GM18520 (cell line): ENCODE data around the gene TRIM26.
"Not testable (repeated sequence)": the region's sequence is repeated elsewhere in the genome, so short reads cannot be mapped to it uniquely, and the experiment has no call there.

Source experiments
- ATAC-seq: cut with Tn5 transposase; IDR thresholded peaks from one replicate; pipeline ENCODE4 v1.9.1; 2021; ENCODE audit not compliant: unreplicated experiment

The TRIM26 gene

DNA sequence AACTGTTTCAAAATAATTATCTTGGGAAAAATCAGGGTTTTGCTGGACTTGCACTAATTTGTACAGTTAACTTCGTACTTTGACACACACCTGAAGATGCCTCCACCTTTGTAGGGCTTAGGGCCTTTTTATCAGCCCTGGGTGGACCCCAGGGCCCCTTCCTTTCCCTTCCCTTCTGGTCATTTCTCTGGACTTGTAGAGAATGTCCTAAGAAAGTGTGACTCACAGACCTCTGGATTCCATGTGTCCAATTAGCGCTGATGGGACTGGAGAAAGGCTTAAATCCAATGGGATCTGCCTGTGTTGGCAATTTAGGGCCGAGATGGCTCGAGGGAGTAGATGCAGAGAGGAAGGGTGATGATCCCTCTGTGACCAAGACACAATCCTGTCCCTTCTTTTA lies 40.5 kb downstream of the TRIM26 start:
- no peak for ATAC-seq

DNA sequence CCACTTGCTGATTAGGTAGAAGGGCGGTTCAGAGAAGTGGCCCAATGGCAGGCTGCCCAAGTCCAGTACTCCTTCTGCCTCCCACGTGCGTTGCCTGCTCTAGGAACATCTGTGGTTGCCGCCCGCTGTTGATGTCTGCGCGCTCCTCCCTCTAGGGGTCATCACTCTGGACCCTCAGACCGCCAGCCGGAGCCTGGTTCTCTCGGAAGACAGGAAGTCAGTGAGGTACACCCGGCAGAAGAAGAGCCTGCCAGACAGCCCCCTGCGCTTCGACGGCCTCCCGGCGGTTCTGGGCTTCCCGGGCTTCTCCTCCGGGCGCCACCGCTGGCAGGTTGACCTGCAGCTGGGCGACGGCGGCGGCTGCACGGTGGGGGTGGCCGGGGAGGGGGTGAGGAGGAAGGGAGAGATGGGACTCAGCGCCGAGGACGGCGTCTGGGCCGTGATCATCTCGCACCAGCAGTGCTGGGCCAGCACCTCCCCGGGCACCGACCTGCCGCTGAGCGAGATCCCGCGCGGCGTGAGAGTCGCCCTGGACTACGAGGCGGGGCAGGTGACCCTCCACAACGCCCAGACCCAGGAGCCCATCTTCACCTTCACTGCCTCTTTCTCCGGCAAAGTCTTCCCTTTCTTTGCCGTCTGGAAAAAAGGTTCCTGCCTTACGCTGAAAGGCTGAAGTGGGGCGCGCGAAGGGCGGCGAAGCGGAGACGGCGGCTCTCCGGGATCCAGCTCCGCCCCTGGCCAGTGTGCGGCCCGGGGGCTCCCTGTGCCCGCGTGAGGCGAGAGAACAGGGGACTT lies 41.3 kb downstream of the TRIM26 start:
- ATAC-seq: no peak

DNA sequence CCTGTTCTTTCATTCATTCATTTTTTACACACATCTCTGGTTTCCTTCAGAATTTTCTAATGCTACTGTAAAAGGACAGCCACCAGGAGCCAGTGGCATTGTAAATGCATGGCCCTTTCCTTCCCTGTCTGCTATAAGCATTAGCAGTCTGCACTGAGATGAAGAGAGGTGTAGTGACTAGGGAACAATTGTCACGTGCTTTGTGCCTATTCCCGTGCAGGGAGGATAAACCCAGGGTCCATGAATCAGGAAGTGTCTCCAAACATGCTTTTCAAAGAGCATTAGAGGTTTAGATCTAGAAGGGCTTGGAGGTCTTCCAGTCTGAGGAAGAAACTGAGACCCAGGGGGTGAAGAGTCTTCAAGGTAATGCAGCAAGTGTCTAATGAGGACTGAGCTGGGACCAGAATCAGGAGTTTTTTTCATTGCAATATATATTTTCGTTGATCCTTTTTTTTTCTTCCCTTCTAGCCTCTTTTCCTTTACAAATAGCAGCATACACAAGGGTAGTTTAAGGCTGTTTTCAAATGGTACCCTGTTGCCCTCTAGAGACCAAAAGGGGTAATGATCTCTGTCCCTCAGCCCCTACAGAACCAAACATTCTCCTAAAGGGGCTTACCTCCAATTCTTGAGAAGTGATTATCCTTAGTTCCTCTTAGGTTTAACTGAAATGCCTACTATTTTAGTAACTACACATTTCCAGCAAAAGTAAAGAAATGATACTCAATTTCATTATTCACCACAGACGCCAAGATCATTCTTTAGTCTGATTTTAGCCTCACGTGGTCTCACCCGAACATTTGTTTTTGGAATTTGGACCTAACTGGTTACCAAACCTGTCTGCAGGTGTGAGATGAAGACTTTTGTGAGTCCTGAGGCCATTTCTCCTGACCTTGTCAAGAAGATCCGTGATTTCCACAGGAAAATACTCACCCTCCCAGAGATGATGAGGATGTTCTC lies 43.3 kb downstream of the TRIM26 start:
- no peak for ATAC-seq

DNA sequence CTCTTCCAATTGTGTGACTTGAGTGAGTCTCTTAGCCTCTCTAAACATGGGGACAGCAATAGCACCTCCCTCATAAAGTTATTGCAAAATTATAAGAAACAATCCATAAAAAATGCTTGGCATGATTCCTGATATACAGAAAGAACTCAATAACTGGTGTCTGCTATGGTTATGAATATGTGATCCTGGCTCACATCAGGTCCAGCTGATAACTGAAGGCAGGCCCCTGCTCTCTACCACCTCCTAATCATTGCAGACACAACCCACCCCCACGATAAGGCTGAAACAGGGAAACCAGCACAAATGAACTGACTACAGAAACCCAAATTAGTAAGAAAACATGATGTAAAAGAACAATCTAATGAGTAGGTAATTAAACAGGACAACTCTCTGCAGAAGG lies 44.5 kb downstream of the TRIM26 start:
- no peak for ATAC-seq

- ATAC-seq: no peak
Observed at GRCh38 chr6:30167101-30167500, 46.1 kb downstream of the TRIM26 start.

DNA sequence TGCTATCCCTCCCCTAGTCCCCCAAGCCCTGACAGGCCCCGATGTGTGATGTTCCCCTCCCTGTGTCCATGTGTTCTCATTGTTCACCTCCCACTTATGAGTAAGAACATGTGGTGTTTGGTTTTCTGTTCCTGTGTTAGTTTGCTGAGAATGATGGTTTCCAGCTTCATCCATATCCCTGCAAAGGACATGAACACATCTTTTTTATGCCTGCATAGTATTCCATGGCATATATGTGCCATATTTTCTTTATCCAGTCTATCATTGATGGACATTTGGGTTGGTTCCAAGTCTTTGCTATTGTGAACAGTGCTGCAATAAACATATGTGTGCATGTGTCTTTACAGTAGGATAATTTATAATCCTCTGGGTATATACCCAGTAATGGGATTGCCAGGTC lies 48.0 kb downstream of the TRIM26 start:
- ATAC-seq: not testable (repeated sequence)

DNA sequence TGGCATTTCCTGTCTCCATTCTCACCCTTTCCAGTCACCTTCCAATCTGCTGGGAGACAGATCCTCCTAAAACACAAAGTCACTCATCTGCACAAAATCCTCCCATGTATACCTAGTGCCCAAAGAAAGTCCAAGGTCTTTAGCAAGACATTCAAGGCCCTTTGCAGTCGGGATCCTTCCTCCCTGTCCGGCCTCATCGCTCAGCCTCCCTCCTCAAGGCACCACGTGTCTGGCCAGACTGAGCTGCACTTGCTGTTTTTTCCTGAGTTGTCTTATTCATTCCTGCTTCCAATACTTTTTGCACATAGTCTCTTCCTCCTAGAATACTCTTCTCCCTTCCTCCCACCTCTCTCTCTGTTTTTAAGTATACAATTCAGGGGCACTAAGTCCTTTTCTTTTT lies 48.5 kb downstream of the TRIM26 start:
- ATAC-seq: no peak

GRCh38 chr6:30163918-30164654 lies 49.1 kb downstream of the TRIM26 start:
- ATAC-seq: no peak

GRCh38 chr6:30163090-30163917 lies 49.9 kb downstream of the TRIM26 start, which contains the start of gene TRIM15:
Gene TRIM15, plus strand, starts transcription at chr6:30163546. Its CDS starts 139 bp downstream, at chr6:30163685.
- no peak for ATAC-seq

- no peak for ATAC-seq
Observed at GRCh38 chr6:30162265-30163089, 50.7 kb downstream of the TRIM26 start.

DNA sequence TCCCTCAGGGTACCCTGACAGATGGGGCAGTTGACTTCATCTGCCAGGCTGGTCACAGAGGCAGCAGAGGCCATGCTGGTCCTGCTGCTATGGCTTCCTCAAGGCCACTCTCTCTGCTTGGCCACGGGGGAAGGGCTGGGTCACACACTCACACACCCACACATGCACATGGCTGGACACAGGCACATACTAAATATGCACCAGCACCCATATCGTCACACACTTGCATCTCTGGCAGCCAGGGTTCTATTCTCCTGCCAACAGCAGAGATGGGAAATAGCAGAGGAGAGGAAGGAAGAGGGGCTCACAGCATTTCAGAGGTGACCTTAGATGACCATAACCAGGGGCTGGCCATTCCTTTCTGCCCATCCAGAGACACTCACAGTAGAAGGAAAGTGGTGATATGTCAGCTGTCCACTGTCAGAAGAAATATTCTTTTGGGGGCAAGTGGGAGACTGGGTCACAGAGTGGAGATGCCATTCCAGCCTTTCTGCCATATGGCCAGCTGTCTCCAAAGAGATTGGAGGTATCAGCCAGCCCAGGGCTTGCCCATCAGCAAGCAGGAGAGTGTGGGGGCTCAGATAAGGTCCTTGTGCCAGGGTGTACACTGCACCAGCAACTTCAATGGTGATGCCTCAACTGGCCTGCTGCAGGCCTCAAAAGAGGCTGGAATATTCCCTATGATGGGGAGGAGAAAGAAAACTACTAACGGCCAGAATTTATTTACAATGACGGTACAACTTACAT lies 52.2 kb downstream of the TRIM26 start, which contains the start of gene TRIM10:
Gene TRIM10, minus strand, starts transcription at position 427 of the 747 bp plus-strand sequence. Its CDS starts 353 bp downstream, at position 74.
- ATAC-seq: no peak

DNA sequence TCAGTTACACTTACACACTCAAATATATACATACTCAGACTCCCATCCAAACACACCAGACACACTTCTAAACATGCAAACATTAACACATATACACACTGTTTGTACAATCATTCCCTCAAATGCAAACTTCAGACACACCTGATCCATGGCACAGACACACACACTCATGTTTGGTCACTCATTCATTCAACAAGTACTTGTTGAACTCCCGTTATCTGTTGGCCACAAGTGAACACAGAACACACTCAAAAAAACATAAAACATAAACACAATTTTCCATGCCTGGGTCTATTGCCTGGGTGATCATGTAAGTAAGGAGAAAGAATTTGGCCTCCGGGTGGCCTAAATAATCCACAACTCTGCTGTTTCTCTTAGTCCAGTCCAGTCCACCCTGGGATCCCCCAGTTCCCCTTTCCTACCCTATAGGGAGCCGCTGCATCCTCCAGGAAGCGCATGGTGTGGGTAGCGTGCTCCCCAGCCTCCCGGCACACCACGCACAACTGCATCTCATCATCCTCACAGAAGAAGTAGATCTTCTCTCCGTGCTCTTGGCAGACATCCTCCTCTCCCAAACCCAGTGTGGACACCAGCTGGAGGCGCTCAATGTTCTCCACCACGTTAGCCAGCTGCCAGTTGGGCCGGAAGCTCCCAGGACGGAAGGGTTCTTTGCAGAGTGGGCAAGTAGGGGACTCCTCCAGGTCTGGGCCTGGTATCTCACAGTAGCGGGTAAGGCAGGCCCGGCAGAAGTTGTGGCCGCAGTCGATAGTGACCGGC lies 53.0 kb downstream of the TRIM26 start:
- no peak for ATAC-seq

DNA sequence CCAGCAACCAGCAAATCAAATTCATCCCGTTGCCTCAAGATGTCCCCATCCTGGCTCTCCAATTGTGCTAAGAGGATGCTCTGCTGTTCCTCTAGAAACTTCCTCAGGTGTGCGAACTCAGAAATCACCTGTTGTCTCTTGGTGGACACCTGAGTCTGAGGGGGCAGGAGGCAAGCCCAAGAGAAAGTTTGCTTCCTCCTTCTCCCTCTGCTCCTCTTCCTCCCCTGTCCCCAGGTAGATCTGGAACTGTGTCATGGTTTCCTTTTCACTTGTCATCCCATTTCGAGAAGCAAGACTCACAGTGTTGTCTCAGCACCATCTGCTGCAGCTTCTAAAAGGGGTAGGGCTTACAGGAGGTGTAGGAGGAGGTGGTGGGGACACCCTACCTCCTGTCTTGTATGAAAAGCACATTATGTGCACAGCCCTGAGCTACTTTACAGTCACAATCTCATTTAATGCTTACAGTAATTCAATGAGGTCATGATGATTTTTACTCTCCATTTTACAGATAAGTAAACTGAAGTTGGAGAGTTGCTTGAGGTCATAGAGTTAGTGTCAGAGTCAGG lies 54.6 kb downstream of the TRIM26 start:
- ATAC-seq: no peak

DNA sequence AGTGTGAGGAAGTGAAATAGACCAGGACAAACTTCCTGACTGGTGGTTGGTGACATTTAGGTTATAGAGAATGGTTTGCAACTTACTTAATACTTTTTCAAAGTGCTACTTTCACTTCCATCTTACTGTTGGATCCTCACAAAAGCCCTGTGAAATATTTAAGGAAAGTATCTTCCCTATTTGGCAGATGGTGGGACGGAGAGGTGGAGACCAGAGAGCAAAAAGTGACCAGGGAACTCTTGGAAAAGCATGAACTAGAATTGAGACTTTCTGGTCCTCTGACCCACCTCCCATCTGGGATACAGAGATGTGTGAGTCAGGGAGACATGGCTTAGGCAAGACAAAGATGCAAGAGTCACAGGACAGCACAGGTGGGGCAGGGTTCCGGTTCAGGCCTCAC lies 55.2 kb downstream of the TRIM26 start:
- ATAC-seq: no peak

GRCh38 chr6:30157581-30157980 lies 55.6 kb downstream of the TRIM26 start:
- ATAC-seq: no peak

DNA sequence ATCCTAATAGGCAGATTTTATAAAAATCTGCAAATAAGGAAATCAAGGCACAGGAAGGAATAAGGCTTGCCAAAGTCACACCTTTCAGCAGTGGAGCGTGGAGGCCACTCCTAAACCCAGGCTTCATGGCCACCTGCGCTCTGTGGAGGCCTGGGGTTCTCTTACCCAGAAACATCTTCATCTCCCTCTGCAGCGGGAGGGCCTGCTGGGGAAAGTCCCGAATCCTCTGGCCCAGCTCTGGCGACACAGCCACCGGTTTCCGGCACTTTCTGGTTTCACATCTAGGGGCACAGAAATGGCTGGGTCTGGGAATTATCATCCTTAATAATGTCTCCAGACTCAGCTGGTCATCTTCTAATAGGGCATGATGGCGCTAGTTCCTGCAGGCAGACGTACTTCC lies 56.4 kb downstream of the TRIM26 start:
- no peak for ATAC-seq

DNA sequence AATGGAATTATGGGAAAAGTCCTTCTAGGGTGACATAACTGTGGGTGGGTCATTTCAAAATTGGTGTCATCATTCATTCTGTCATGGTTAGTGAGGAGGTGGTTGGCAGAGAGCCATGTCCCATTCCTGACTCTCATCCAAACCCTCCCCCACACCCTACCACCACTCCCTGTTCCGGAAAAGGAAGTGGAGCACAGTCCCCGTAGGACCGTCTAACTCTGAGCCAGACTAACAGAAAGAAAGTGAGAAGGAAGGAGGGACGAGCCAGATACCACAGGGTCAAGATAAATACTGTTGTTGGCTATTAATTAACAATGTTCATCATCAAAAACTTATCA lies 57.0 kb downstream of the TRIM26 start:
- no peak for ATAC-seq
